Smooth muscle cell of the brain vasculature (primary cell): ENCODE data around the gene ZNF358.
"Not testable (repeated sequence)": the region's sequence is repeated elsewhere in the genome, so short reads cannot be mapped to it uniquely, and the experiment has no call there.

Source experiments
- DNase-seq: peaks from one replicate; pipeline ENCODE4 v3.0.0-alpha.2; 2012; ENCODE audit warnings: low read depth, low spot score

The ZNF358 gene

GRCh38 chr19:7535998-7536695 lies 20.2 kb downstream of the ZNF358 start:
- no peak for DNase-seq

- not testable (repeated sequence) for DNase-seq
Observed at GRCh38 chr19:7538990-7539389, 23.1 kb downstream of the ZNF358 start.

GRCh38 chr19:7539827-7540425 lies 24.0 kb downstream of the ZNF358 start:
- no peak for DNase-seq

- no peak for DNase-seq
Observed at GRCh38 chr19:7540761-7541474, 25.0 kb downstream of the ZNF358 start.

GRCh38 chr19:7541475-7541824 lies 25.5 kb downstream of the ZNF358 start:
- no peak for DNase-seq

GRCh38 chr19:7541828-7542443 lies 26.0 kb downstream of the ZNF358 start:
- DNase-seq, result no peak

GRCh38 chr19:7542556-7543348 lies 26.8 kb downstream of the ZNF358 start:
- no peak for DNase-seq

GRCh38 chr19:7544626-7545025 lies 28.7 kb downstream of the ZNF358 start:
- DNase-seq, result no peak

- no peak for DNase-seq
Observed at GRCh38 chr19:7545300-7545699, 29.4 kb downstream of the ZNF358 start.

GRCh38 chr19:7545904-7546303 lies 30.0 kb downstream of the ZNF358 start:
- DNase-seq, result no peak

- DNase-seq, result no peak
Observed at GRCh38 chr19:7547159-7547558, 31.3 kb downstream of the ZNF358 start.

GRCh38 chr19:7549429-7550148 lies 33.7 kb downstream of the ZNF358 start:
- DNase-seq, result no peak

GRCh38 chr19:7550169-7550770 lies 34.4 kb downstream of the ZNF358 start:
- DNase-seq, result no peak

- no peak for DNase-seq
Observed at GRCh38 chr19:7550987-7551761, 35.3 kb downstream of the ZNF358 start.

- no peak for DNase-seq
Observed at GRCh38 chr19:7552781-7553180, 36.9 kb downstream of the ZNF358 start.

- no peak for DNase-seq
Observed at GRCh38 chr19:7554565-7554964, 38.7 kb downstream of the ZNF358 start.

- no peak for DNase-seq
Observed at GRCh38 chr19:7554990-7555864, 39.3 kb downstream of the ZNF358 start.

- no peak for DNase-seq
Observed at GRCh38 chr19:7556696-7557315, 40.9 kb downstream of the ZNF358 start.
